ENCODE data around the gene MAPRE3. TPM values are rescaled to one million over a fixed set of nuclear protein-coding genes. Genes with fewer than 3 reads are reported as not detected.
A peak's percentile ranks its signal among the peaks of the same experiment; 100 is the strongest.

Gene MAPRE3
- total and polyA plus RNA-seq, 5 donors from 2014 or later: 0.38 to 1.7 (median 0.68) TPM

GRCh38 chr2:26977012-26977411, 6.6 kb downstream of the MAPRE3 start:
- no peak overlapping the region for H3K4me3 ChIP-seq (ENCODE audit: low read depth, low read length)
- Mint-ChIP-seq H3K9me3 (no peaks in the 10 kb centered on the region), H3K27me3 (peaks cover 29% of the 10 kb centered on the region), H3K4me3 (no peak overlapping the region), H3K27ac (no peak overlapping the region), H3K4me1 (no peaks in the 10 kb centered on the region), H3K36me3 (no peaks in the 10 kb centered on the region)
- no peaks in the 10 kb centered on the region for H3K4me1 ChIP-seq (ENCODE audit: control insufficient read depth, insufficient read depth, low read length, poor library complexity, severe bottlenecking)
- no peaks in the 10 kb centered on the region for H3K36me3 ChIP-seq (ENCODE audit: control insufficient read depth, insufficient read depth, low read length)
- DNase-seq (no peak), ATAC-seq (ENCODE audit: low read depth in 2 of 2) (no peak)
- no peaks in the 10 kb centered on the region for H3K9me3 ChIP-seq (ENCODE audit: control insufficient read depth in 2 of 2, low read length in 2 of 2)
- no peak overlapping the region for H3K27ac ChIP-seq (ENCODE audit: insufficient read depth, low read length, poor library complexity, severe bottlenecking)
- peaks cover 8% of the 10 kb centered on the region for H3K27me3 ChIP-seq (ENCODE audit: control insufficient read depth, insufficient read depth, low read length)

GRCh38 chr2:26978061-26978596, 7.7 kb downstream of the MAPRE3 start:
- no peak overlapping the region for H3K27ac ChIP-seq (ENCODE audit: insufficient read depth, low read length, poor library complexity, severe bottlenecking)
- Mint-ChIP-seq H3K27ac (no peak overlapping the region), H3K9me3 (no peaks in the 10 kb centered on the region), H3K27me3 (peaks cover 20% of the 10 kb centered on the region), H3K4me1 (no peaks in the 10 kb centered on the region), H3K4me3 (no peak overlapping the region), H3K36me3 (no peaks in the 10 kb centered on the region)
- H3K36me3 ChIP-seq (ENCODE audit: control insufficient read depth, insufficient read depth, low read length): no peaks in the 10 kb centered on the region
- H3K4me3 ChIP-seq (ENCODE audit: low read depth, low read length): no peak overlapping the region
- no peaks in the 10 kb centered on the region for H3K9me3 ChIP-seq (ENCODE audit: control insufficient read depth in 2 of 2, low read length in 2 of 2)
- DNase-seq (no peak), ATAC-seq (ENCODE audit: low read depth in 2 of 2) (no peak)
- peaks cover 8% of the 10 kb centered on the region for H3K27me3 ChIP-seq (ENCODE audit: control insufficient read depth, insufficient read depth, low read length)
- H3K4me1 ChIP-seq (ENCODE audit: control insufficient read depth, insufficient read depth, low read length, poor library complexity, severe bottlenecking): no peaks in the 10 kb centered on the region

GRCh38 chr2:26979741-26980140, 9.3 kb downstream of the MAPRE3 start:
- peaks cover 8% of the 10 kb centered on the region for H3K27me3 ChIP-seq (ENCODE audit: control insufficient read depth, insufficient read depth, low read length)
- ATAC-seq (ENCODE audit: low read depth in 2 of 2): no peak
- no peak overlapping the region for H3K27ac ChIP-seq (ENCODE audit: insufficient read depth, low read length, poor library complexity, severe bottlenecking)
- DNase-seq: no peak
- H3K4me1 ChIP-seq (ENCODE audit: control insufficient read depth, insufficient read depth, low read length, poor library complexity, severe bottlenecking): no peaks in the 10 kb centered on the region
- H3K36me3 Mint-ChIP-seq: no peaks in the 10 kb centered on the region
- no peaks in the 10 kb centered on the region for H3K36me3 ChIP-seq (ENCODE audit: control insufficient read depth, insufficient read depth, low read length)
- peaks cover 17% of the 10 kb centered on the region for H3K27me3 Mint-ChIP-seq
- no peaks in the 10 kb centered on the region for H3K4me1 Mint-ChIP-seq
- no peaks in the 10 kb centered on the region for H3K9me3 Mint-ChIP-seq
- no peaks in the 10 kb centered on the region for H3K9me3 ChIP-seq (ENCODE audit: control insufficient read depth in 2 of 2, low read length in 2 of 2)
- H3K4me3 ChIP-seq (ENCODE audit: low read depth, low read length): no peak overlapping the region
- H3K27ac Mint-ChIP-seq: peak overlapping the region in 1 of 3 donors; percentile 45
- no peak overlapping the region for H3K4me3 Mint-ChIP-seq

GRCh38 chr2:26980971-26981370, 10.5 kb downstream of the MAPRE3 start:
- Mint-ChIP-seq H3K4me1 (no peaks in the 10 kb centered on the region), H3K9me3 (no peaks in the 10 kb centered on the region), H3K4me3 (no peak overlapping the region), H3K27me3 (peaks cover 23% of the 10 kb centered on the region), H3K27ac (no peak overlapping the region), H3K36me3 (no peaks in the 10 kb centered on the region)
- H3K27me3 ChIP-seq (ENCODE audit: control insufficient read depth, insufficient read depth, low read length): peaks cover 4% of the 10 kb centered on the region
- ATAC-seq (ENCODE audit: low read depth in 2 of 2): no peak
- DNase-seq: no peak
- no peak overlapping the region for H3K27ac ChIP-seq (ENCODE audit: insufficient read depth, low read length, poor library complexity, severe bottlenecking)
- H3K4me1 ChIP-seq (ENCODE audit: control insufficient read depth, insufficient read depth, low read length, poor library complexity, severe bottlenecking): no peaks in the 10 kb centered on the region
- H3K36me3 ChIP-seq (ENCODE audit: control insufficient read depth, insufficient read depth, low read length): no peaks in the 10 kb centered on the region
- H3K4me3 ChIP-seq (ENCODE audit: low read depth, low read length): no peak overlapping the region
- no peaks in the 10 kb centered on the region for H3K9me3 ChIP-seq (ENCODE audit: control insufficient read depth in 2 of 2, low read length in 2 of 2)

GRCh38 chr2:26982102-26982742, 11.8 kb downstream of the MAPRE3 start:
- peak in 1 of 3 donors; percentile 23 for DNase-seq

GRCh38 chr2:26983746-26984145, 13.3 kb downstream of the MAPRE3 start:
- peaks cover 22% of the 10 kb centered on the region for H3K27me3 Mint-ChIP-seq
- H3K4me1 Mint-ChIP-seq: no peaks in the 10 kb centered on the region
- no peaks in the 10 kb centered on the region for H3K9me3 Mint-ChIP-seq
- Histone ChIP-seq H3K4me1 (ENCODE audit: control insufficient read depth, insufficient read depth, low read length, poor library complexity, severe bottlenecking) (no peaks in the 10 kb centered on the region), H3K9me3 (ENCODE audit: control insufficient read depth in 2 of 2, low read length in 2 of 2) (no peaks in the 10 kb centered on the region), H3K36me3 (ENCODE audit: control insufficient read depth, insufficient read depth, low read length) (no peaks in the 10 kb centered on the region), H3K27me3 (ENCODE audit: control insufficient read depth, insufficient read depth, low read length) (no peaks in the 10 kb centered on the region), H3K27ac (ENCODE audit: insufficient read depth, low read length, poor library complexity, severe bottlenecking) (no peak overlapping the region), H3K4me3 (ENCODE audit: low read depth, low read length) (no peak overlapping the region)
- peaks cover 4% of the 10 kb centered on the region for H3K36me3 Mint-ChIP-seq
- ATAC-seq (ENCODE audit: low read depth in 2 of 2) (no peak), DNase-seq (no peak)
- H3K4me3 Mint-ChIP-seq: no peak overlapping the region
- no peak overlapping the region for H3K27ac Mint-ChIP-seq

More at GRCh38 chr2:26982102-26982742, 11.8 kb downstream of the MAPRE3 start:
- H3K27ac Mint-ChIP-seq: peak overlapping the region in 1 of 3 donors; percentile 24
- peaks cover 19% of the 10 kb centered on the region for H3K27me3 Mint-ChIP-seq
- H3K4me3 Mint-ChIP-seq: no peak overlapping the region
- peaks cover 4% of the 10 kb centered on the region for H3K36me3 Mint-ChIP-seq
- no peaks in the 10 kb centered on the region for H3K36me3 ChIP-seq (ENCODE audit: control insufficient read depth, insufficient read depth, low read length)
- ATAC-seq (ENCODE audit: low read depth in 2 of 2): peak in 1 of 2 donors; percentile 39
- H3K4me1 Mint-ChIP-seq: no peaks in the 10 kb centered on the region
- no peaks in the 10 kb centered on the region for H3K27me3 ChIP-seq (ENCODE audit: control insufficient read depth, insufficient read depth, low read length)
- H3K9me3 ChIP-seq (ENCODE audit: control insufficient read depth in 2 of 2, low read length in 2 of 2): no peaks in the 10 kb centered on the region
- H3K4me3 ChIP-seq (ENCODE audit: low read depth, low read length): no peak overlapping the region
- H3K9me3 Mint-ChIP-seq: no peaks in the 10 kb centered on the region
- no peak overlapping the region for H3K27ac ChIP-seq (ENCODE audit: insufficient read depth, low read length, poor library complexity, severe bottlenecking)
- H3K4me1 ChIP-seq (ENCODE audit: control insufficient read depth, insufficient read depth, low read length, poor library complexity, severe bottlenecking): no peaks in the 10 kb centered on the region

GRCh38 chr2:26985807-26986206, 15.4 kb downstream of the MAPRE3 start:
- Histone ChIP-seq H3K27me3 (ENCODE audit: control insufficient read depth, insufficient read depth, low read length) (no peaks in the 10 kb centered on the region), H3K36me3 (ENCODE audit: control insufficient read depth, insufficient read depth, low read length) (no peaks in the 10 kb centered on the region), H3K9me3 (ENCODE audit: control insufficient read depth in 2 of 2, low read length in 2 of 2) (no peaks in the 10 kb centered on the region), H3K4me3 (ENCODE audit: low read depth, low read length) (no peak overlapping the region), H3K4me1 (ENCODE audit: control insufficient read depth, insufficient read depth, low read length, poor library complexity, severe bottlenecking) (no peaks in the 10 kb centered on the region), H3K27ac (ENCODE audit: insufficient read depth, low read length, poor library complexity, severe bottlenecking) (no peak overlapping the region)
- Mint-ChIP-seq H3K27me3 (peaks cover 15% of the 10 kb centered on the region), H3K4me3 (no peak overlapping the region), H3K9me3 (no peaks in the 10 kb centered on the region), H3K27ac (no peak overlapping the region), H3K36me3 (peaks cover 4% of the 10 kb centered on the region), H3K4me1 (no peaks in the 10 kb centered on the region)
- DNase-seq (no peak), ATAC-seq (ENCODE audit: low read depth in 2 of 2) (no peak)

- no peak overlapping the region for H3K4me3 ChIP-seq (ENCODE audit: low read depth, low read length)
- Mint-ChIP-seq H3K4me1 (no peaks in the 10 kb centered on the region), H3K9me3 (no peaks in the 10 kb centered on the region), H3K27me3 (peaks cover 15% of the 10 kb centered on the region), H3K4me3 (no peak overlapping the region), H3K36me3 (peaks cover 4% of the 10 kb centered on the region), H3K27ac (no peak overlapping the region)
- H3K36me3 ChIP-seq (ENCODE audit: control insufficient read depth, insufficient read depth, low read length): no peaks in the 10 kb centered on the region
- DNase-seq: no peak
- no peaks in the 10 kb centered on the region for H3K27me3 ChIP-seq (ENCODE audit: control insufficient read depth, insufficient read depth, low read length)
- no peak overlapping the region for H3K27ac ChIP-seq (ENCODE audit: insufficient read depth, low read length, poor library complexity, severe bottlenecking)
- no peaks in the 10 kb centered on the region for H3K4me1 ChIP-seq (ENCODE audit: control insufficient read depth, insufficient read depth, low read length, poor library complexity, severe bottlenecking)
- no peaks in the 10 kb centered on the region for H3K9me3 ChIP-seq (ENCODE audit: control insufficient read depth in 2 of 2, low read length in 2 of 2)
- ATAC-seq (ENCODE audit: low read depth in 2 of 2): no peak
Measured at GRCh38 chr2:26986576-26986975, 16.1 kb downstream of the MAPRE3 start.
